HG03354 (cell line): Measurements from ENCODE around the gene TMEM273.
"Not testable (repeated sequence)": the region's sequence is repeated elsewhere in the genome, so short reads cannot be mapped to it uniquely, and the experiment has no call there.

Experiments
- ATAC-seq: cut with Tn5 transposase; IDR thresholded peaks from one replicate; pipeline ENCODE4 v1.9.1; 2021; ENCODE audit warnings: mild to moderate bottlenecking; ENCODE audit not compliant: unreplicated experiment, poor library complexity, severe bottlenecking

Gene TMEM273

DNA sequence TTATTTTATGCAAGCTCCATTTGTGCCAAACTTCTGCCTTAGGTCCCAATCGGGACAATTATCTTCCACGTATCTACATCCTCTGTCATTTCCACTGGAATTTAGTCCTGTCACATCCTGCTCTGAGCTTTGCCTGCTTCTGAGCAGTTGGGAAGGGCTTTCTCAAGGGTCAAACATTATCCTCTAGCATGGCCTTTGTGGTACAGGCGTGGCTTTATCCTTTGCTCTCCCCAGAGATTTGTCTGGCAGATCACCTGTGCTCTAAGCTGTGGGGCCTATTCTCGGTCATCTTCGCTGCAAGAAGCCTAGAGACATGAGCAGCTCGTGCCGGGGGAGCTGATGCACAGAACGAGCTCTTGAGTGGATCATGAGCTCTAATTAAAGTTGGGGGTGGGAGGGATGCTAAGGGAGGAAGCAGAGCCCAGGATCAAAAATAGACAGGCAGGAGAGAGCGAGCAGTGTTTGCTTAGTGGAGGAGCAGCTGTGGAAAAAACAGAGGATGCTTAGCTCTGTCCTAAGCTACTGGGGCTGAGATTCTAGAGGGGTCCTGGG, 19.8 kb upstream of the TMEM273 start:
- no peak for ATAC-seq

DNA sequence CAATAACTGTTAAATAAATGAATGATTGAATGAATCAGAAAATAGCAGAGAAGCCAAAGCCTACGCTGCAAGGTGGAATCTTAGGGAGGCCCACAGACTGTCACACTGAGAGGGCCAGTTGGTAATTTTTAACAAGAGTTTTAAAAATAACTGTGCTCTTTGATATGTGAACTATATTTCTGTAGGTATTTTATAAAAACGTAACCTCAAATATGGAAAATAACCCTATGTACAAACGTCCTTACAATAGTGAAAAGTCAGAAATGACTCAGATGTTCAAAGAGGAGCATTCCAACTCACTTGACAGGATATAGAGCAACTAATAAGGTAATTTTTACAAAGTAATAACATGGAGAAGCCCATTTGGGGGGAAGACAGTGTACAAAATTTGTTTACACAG, 18.9 kb upstream of the TMEM273 start:
- no peak for ATAC-seq

DNA sequence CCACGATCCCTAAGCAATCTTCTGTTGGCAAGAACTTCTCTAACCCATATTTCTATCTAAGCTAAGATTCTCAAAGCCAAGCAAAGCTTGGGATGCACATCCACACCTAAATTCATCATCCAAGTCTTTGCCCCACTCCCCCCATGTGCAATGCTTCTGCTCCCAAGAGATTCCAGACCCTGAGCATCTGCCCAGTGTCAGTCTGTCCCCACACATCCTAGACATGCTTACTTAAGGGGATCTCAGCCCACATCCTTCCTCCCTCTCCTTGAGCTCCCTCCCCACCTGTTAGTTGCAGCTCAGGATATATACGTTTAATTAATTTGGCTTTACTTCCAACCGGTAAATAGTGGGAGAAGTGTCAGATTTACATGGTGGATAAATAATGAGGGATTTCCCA, 17.0 kb upstream of the TMEM273 start:
- no peak for ATAC-seq

DNA sequence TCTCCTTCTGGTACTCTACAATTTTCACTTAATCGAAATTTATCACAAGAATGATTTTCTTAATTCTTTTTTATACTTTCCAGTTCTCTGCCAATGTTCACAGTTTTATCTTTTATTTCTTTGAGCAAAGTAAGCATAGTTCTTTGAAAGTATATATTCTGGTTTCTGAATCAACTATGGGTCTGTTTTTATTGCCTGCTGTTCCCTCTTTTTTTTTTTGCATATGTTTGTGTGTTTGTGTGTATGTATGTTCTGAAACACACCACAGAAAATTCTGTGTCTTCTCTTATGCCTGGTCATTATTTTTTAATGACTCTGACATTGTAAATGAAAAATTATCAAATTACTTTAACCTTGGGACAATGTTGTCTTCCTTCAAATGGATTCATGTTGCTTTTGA, 15.9 kb upstream of the TMEM273 start:
- no peak for ATAC-seq

DNA sequence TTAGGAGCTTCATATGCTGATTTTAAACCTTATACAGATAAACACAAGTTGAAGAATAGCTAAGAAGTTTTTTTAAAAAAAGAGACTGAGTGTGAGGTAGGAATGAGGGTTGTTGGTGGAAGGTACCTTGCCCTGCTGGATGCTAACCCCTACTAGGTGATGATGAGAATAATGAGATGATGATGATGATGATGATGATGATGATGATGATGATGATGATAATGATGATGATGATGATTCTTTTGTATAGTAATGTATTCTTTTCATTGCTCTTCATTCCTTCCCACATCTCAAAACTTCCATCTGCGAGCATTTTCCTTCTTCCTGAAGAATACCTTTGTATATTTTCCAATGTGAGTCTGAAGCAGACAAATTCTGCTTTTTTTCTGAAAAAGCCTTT, 14.1 kb upstream of the TMEM273 start:
- ATAC-seq = no peak

DNA sequence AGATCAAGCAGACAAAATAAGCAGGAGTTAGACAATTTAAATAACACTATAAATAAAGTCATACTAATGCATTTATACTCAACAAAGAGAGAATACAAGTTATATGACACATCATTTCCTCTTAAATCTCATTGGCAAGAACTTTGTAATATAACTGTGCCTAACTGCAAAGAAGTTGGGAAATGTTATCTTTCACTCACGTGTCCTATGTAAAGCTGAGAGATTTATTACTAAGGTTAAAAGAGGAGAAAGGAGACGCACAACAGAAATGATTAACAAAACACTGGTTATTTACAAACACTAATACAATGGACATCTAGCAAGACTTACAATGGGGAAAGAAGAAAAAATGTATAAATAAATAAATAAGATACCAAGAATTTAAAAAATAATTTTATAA, 12.7 kb upstream of the TMEM273 start:
- ATAC-seq = no peak

DNA sequence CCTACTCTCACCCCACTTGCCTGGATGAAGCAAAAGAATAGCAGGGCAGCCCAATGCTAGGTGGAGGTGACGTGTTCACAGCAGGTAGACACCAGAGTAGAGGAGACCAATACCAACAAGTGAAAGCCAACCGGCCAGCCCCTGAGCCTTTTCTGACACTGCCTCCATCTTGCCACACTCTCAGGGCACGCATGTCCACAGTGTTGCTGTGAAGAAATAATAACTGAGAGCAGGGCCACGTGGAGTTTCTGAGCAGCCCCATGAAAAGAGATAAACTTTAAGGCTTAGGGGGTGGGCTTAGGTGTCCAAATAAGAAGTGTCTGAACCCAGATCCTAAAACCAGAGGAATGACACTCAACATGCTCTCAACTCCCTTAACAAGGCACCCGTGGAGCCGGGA, 9.0 kb upstream of the TMEM273 start:
- ATAC-seq = no peak

DNA sequence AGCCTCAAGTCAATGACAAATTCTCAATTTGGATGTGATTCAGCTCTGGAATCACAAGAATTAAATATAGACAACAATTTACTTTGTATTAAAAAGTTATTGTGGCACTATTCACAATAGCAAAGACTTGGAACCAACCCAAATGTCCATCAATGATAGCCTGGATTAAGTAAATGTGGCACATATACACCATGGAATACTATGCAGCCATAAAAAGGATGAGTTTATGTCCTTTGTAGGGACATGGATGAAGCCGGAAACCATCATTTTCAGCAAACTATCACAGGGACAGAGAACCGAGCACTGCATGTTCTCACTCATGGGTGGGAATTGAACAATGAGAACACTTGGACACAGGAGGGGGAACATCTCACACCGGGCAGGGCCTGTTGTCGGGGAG, 7.7 kb upstream of the TMEM273 start:
- ATAC-seq = not testable (repeated sequence)

DNA sequence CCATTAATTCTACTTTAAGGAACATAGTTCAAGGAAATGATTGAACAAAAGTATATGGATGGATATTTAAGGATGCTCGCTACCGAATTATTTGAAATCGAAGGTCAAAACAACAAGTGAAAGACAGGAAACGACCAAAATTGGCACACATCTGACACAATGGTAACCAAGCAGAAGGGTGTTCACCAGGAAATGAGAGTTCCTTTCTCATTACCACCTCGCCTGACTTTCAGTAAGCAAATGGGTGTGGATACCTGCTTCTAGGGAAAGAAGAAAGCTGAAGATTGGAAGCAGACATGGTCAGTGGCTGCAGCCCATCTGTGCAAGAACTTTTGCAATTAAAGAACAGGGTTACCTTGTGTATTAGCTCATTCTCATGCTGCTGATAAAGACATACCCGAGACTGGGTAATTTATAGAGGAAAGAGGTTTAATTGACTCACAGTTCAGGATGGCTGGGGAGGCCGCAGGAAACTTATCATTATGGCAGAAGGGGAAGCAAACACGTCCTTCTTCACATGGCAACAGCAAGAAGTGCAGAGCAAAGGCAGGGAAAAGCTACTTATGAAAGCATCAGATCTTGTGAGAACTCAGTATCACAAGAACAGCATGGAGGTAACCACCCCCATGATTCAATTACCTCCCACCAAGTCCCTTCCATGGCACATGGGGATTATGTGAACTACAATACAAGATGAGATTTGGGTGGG, 6.2 kb upstream of the TMEM273 start:
- ATAC-seq = no peak

DNA sequence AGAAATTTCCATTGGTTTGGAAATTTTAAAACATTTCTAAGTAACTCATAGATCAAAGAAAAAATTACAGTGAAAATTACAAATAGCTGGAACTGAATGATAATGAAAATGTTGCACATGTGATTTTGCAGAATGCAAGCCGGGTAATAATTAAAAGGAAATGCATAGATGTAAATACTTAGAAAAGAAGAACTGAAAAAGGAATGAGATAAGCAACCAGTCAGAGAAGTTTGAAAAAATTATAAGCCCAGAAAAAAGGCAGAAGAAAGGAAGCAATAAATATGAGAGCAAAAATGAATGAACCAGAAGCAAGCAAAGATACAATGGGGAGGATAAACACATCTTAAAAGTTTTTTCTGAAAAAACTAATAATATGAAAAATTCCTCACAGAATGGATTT, 3.2 kb upstream of the TMEM273 start:
- ATAC-seq = peak; percentile 29

DNA sequence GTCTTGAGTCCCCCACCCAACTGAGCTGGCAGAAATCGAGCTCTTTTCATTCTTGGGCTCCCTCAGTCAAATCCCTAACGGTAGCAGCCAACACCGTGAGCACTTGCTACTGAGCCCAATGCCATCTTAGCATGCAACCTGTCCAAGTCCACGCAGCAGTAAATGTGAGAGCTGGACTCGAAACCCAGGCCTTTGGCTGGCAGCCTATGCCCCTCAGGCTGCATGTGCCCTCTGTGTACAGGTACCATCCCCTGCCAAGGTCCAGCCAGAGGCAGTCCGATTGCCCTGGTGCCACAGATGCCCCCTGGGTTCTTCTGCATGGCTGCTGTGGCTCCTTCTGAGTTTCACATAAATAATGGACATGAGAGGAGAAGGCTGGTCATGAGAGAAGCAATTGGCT, 1.2 kb upstream of the TMEM273 start:
- no peak for ATAC-seq

DNA sequence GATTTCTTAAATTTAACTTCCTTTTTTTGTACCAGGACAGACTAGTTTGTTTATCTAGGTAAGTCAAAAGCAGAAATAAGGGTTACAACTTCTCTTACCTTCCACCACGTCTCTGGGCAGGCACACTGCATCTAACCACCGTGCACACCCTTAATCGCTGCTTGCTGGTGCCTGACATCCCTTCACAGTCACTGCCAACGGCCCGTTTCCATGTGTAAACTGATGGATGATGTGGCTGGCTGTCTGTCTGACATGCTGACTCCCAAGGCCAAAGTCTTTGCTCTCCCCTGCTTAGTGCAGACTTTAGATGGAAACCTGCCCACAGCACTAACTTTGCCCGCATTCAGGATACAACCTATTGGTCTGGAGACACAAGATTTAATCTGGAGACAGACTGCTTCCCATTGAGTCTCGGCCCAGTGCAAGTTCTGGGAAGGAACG, 1.1 kb downstream of the TMEM273 start:
- no peak for ATAC-seq

DNA sequence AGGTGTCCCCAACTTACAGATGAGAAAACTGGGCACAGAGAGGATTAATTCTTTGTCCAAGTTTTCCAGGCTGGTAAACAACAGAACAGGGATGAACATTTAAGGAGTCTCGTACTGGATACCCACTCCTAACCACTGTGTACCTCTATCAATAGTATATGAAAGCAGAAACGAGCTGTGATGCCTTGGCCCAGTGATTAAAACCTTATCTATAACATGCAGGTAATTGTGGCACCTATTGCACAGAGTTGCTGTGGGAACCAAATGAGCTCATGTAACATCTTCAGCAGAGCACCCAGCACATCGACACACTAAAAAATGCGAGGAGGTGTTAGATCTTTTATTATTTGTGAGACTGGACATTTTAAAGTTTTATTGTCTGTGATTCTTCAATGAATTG, 1.6 kb downstream of the TMEM273 start:
- no peak for ATAC-seq

DNA sequence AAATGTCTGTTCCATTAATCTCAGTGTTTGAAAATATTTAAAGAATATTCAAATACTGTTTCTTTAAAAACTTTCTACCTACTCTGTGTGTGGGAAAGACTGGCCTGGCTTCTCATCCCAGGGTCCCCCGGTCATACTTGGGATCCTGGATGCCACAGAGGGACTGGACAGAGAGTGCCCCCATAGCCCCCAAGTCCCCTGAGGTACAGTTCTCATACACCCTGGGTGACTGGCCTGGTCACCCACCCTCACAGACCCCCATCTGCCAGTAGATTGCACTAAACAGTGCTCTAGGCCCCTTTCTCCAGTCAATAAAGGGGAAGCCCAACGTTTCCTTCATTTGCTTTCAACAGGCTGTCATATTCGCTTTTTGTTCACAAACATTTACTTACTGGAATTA, 3.0 kb downstream of the TMEM273 start:
- no peak for ATAC-seq

DNA sequence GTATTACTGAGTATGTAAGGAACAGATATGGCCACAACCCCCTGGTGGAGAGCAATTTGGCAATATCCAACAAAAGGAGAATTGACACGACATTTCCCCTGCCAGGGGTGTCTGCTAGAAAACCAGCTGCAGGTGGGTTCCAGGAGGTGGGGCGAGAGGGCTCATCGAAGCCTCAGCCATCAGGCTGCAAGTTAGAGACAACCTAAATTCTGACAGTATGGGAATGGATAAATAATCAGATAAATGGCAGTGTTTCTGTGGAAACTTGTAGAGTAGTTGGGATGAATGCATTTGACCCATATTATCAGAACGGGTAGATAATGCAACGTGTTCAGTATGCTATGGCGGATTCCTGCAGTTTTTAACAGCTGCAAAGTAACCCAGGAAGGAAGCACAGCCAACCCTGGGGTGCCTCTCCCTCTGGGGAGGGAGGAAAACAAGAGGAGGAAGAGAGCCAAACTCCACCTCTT, 3.5 kb downstream of the TMEM273 start:
- no peak for ATAC-seq

DNA sequence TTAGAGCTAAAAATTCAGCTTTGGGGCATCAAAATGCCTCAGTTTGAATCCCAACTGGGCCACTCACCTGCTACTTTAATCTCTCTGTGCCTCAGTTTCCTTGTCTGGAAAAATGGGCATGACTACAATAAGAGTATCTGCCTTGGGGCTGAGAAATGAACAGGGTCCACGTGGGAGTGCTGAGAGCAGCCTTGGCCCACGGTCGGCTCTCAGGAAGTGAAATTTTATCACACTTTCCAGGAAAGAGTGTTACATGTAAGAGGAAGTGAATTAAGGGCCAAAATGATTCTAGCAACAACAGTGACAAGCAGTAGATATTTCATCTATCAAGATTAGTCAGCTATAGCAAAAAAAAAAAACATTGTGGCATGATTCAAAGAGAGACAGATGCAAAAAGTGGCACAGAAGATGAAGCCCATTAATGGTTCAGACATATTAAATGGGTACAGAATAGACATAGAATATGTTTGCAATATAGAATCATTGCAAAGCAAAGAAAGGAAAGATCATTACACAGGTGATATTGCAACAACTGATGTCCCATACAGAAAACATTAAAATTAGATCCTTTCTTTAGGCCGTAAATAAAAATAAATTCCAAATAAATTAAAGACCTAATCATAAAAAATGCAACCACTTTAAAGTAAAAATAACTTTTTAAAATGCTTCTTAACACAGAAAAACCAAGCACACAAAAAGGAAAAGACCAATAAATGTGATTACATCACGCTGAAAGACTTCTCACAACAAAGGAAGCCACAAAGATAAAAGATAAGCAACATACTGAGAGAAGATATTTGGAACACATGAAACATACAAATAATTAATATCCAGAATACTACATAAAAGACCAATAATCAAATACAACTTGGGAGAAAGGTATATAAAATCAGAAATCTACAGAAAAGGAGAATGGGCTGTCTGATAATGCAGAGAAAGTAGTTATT, 4.3 kb downstream of the TMEM273 start:
- ATAC-seq = no peak

DNA sequence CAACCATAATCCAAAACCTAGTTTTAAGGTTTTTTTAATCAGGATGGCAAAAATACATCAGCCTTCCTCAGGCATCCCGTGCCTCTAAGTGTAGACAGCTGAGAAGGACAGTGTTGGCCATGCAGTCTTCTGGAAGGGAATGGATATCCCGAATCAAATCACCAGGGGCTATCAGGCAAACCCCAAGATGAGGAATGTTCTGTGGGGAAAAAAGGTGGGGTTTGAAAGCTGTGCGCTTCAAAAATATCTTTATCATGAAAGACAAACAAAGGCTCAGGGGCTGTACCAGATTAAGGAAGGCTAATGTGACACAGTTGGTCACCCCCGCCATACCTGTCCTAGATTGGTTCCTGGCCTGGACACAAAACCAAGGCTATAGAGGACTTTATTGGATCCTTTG, 5.4 kb downstream of the TMEM273 start:
- no peak for ATAC-seq

DNA sequence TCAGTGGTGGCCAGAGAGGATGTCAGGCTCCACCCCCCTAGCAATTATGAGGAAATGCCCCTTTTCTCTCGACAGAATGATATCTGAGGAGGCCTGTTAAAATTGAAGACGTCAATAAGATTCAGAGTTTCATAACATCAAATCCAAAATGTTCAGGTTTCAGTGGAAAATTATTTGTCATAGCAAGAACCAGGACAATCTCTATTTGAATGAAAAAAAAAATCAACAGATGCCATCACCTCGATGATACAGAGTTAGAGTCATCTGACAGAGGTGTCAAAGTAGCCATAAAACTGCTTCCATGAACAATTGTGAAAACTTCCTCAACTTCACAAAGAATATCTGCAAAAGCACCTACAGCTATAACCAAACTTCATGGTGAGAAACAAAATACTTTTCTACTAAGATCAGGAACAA, 7.7 kb downstream of the TMEM273 start:
- no peak for ATAC-seq

DNA sequence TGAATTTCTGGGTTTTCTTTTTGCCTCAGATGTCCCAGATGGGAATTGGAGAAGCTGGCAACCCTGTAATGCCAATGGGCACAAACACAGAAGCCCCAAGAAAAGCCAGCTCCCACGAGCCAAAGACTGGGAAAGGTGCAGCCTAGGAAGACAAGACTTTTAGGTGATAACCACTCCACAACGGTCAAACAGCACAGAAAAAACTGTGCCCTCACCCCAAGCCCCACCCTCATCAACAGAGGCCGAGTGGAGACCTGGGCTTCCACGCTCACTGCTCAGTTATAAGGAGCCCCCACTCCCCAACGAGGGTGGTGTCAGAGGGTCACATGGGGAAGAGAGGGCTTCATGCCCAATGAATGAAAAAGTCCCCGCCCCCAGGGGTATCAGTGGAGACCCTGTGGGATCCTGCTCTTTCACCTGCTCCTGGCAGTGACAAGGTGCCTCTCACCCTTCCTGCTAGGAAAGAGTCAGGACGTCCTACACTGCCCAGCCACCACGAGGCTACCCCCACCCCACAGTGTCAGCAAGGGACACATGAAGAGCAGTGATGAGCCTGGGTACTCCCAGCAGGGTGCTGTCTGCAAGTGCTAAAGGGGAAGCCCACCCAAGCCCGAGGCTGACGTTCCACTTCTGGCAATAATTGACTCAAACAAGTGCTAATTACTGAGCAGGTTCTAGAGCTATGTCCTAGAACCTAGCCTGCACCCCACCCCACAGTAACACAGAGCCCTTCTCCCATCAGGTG, 8.3 kb downstream of the TMEM273 start:
- no peak for ATAC-seq
